ENCODE data around the gene AAMP. TPM values are rescaled to one million over a fixed set of nuclear protein-coding genes. Genes with fewer than 3 reads are reported as not detected.
"Not testable (repeated sequence)": the region's sequence is repeated elsewhere in the genome, so short reads cannot be mapped to it uniquely, and the experiment has no call there.

Gene AAMP
- total and polyA plus RNA-seq, 7 donors = 52.7 to 120 (median 70.6) TPM

DNA sequence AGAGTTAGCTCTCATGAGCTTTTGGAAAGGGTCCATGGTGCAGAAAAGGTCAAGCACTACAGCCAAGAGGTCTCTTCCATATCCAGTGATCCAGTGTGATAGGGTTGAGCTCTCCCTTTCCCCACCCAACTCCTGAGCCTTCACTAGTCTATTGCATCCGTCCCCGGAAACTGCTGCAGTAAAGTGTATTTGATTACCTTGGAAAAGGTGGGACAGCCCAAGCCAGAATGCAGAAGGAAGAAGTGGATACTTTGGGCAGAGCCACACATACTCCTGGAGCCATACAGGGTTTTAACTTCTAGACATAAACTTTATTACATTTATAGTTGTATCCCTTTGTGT, 3.9 kb upstream of the AAMP start:
- Histone ChIP-seq H3K27ac (peak overlapping the region; percentile 46), H3K4me3 (no peak overlapping the region), H3K4me1 (peaks cover 27% of the 10 kb centered on the region), H3K36me3 (ENCODE audit: insufficient read depth in 1 of 2, low read depth in 1 of 2) (peaks cover 6 to 59% of the 10 kb centered on the region in 2 donors), H3K27me3 (ENCODE audit: insufficient read depth in 3 of 3, low read length in 2 of 3) (no peaks in the 10 kb centered on the region), H3K9me3 (no peaks in the 10 kb centered on the region)
- ATAC-seq (no peak), DNase-seq (no peak)
- TF ChIP-seq, protein P1, sequence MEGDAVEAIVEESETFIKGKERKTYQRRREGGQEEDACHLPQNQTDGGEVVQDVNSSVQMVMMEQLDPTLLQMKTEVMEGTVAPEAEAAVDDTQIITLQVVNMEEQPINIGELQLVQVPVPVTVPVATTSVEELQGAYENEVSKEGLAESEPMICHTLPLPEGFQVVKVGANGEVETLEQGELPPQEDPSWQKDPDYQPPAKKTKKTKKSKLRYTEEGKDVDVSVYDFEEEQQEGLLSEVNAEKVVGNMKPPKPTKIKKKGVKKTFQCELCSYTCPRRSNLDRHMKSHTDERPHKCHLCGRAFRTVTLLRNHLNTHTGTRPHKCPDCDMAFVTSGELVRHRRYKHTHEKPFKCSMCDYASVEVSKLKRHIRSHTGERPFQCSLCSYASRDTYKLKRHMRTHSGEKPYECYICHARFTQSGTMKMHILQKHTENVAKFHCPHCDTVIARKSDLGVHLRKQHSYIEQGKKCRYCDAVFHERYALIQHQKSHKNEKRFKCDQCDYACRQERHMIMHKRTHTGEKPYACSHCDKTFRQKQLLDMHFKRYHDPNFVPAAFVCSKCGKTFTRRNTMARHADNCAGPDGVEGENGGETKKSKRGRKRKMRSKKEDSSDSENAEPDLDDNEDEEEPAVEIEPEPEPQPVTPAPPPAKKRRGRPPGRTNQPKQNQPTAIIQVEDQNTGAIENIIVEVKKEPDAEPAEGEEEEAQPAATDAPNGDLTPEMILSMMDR (IDR thresholded peaks at IDR 0.05) = no peak
- 35 to 78% (median 66%) methylated on average over 2 of the region's 2 CpGs for whole genome bisulfite sequencing, 3 donors
- intact Hi-C loops (cut with DNase I) = loop anchor here (1.0 to 5.0 kb wide), 2 partner anchors 11 to 87 kb away; no protein-coding TSS in a partner anchor

DNA sequence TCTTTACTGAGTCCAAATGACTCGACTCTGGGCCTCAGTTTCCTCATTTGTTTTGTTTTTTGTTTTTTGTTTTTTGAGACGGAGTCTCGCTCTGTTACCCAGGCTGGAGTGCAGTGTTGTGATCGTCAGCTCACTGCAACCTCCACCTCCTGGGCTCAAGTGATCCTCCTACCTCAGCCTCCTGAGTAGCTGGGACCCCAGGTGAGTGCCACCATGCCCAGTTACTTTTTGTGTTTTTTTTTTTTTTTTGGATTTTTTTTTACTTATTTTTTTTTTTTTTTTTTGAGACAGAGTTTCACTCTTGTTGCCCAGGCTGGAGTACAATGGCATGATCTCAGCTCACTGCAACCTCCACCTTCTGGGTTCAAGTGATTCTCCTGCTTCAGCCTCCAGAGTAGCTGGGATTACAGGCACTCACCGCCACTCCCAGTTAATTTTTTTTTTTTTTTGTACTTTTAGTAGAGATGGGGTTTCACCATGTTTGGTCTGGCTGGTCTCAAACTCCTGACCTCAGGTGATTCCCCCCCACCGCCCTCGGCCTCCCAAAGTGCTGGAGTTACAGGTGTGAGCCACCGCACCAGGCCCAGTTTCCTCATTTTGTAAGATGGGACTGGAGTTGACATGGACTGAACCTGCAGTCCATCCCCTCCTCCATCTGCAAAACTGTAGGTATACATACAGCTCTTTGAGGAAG, 3.4 kb upstream of the AAMP start:
- H3K9me3 ChIP-seq; H3K27me3 ChIP-seq (ENCODE audit: insufficient read depth in 3 of 3, low read length in 2 of 3); DNase-seq; ATAC-seq: not testable (repeated sequence)
- peak overlapping the region; percentile 54 for H3K27ac ChIP-seq
- intact Hi-C loops (cut with DNase I) = loop anchor here (1.0 to 5.0 kb wide), 2 partner anchors 12 to 86 kb away; no protein-coding TSS in a partner anchor
- 79 to 84% (median 84%) methylated on average over 8 of the region's 8 CpGs for WGBS, 3 donors
- H3K36me3 ChIP-seq (ENCODE audit: insufficient read depth in 1 of 2, low read depth in 1 of 2) = peaks cover 6 to 55% of the 10 kb centered on the region in 2 donors
- peaks cover 33% of the 10 kb centered on the region for H3K4me1 ChIP-seq
- peak overlapping the region; percentile 88 for H3K4me3 ChIP-seq

DNA sequence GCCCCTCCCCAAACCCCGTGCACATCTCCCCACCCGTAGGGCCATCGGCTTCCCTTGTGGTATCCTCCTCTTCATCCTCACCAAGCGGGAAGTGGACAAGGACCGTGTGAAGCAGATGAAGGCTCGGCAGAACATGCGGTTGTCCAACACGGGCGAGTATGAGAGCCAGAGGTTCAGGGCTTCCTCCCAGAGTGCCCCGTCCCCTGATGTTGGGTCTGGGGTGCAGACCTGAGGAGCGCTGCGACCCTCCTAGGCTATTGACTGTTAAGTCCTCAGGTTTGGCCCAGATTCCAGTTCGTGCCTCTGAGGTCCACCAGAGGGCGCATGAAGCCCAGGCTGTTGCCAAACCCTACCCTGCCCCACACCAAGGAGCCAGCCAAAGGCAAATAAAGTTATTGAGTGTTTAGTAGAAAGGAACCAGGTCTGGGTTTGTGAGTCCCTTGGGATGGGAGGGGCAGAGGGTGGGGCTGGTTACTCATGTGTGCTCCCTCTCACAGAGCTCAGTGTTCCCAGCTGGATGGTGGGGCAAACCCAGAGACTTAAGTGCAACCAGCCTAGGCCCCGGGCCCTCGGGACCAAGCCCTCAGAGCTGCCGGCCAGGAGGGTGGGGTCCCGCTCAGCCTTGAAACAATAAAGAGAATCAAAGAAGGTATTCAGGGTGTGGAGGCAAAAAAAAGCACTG, 2.7 kb upstream of the AAMP start:
- intact Hi-C loops (cut with DNase I) = loop anchor here (1.0 to 5.0 kb wide), 2 partner anchors 13 to 85 kb away; no protein-coding TSS in a partner anchor
- WGBS, 3 donors = 8 to 18% (median 12%) methylated on average over 18 of the region's 18 CpGs
- DNase-seq (peak; percentile 86 to 94), ATAC-seq (peak; percentile 38 to 64 (median 46))
- TF ChIP-seq, protein P1 (IDR thresholded peaks at IDR 0.05) = peak; percentile 85
- peaks cover 40% of the 10 kb centered on the region for H3K4me1 ChIP-seq
- peaks cover 4 to 55% of the 10 kb centered on the region in 2 donors for H3K36me3 ChIP-seq (ENCODE audit: insufficient read depth in 1 of 2, low read depth in 1 of 2)
- H3K27ac ChIP-seq = peak overlapping the region; percentile 54
- H3K4me3 ChIP-seq = peak overlapping the region; percentile 88
- H3K27me3 ChIP-seq (ENCODE audit: insufficient read depth in 3 of 3, low read length in 2 of 3) = no peaks in the 10 kb centered on the region
- H3K9me3 ChIP-seq = no peaks in the 10 kb centered on the region

DNA sequence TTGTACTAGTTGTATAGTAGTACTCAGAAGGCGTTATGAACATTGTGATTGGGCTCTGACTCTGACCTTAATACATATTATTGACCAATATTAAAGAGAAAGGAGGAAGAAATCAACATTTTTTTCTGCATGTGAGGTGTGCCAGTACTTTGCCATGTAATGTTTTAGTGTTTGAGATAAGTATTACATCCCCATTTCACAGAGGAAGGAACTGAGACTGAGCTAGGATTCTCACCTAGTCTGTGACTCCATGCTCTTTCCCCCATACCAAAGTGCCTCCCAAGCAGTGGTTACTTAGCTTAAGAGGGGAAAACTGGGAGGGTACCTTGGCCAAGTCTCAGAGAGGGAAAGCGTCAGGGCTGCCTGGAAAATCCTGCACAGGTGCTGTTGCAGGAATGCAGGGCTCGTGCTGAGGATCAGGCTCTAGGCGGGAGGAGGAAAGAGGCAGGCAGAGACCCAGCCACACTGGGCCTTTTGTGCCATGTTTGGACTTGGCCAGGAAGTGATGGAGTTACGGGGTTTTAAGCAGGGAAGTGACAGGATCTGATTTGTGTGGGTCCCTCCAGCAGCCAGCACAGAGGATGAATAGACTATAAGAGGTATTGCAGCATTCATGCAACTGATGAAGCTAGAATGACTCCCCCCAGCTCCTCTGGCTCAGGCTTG, 2.1 kb upstream of the AAMP start:
- Histone ChIP-seq H3K4me1 (peaks cover 40% of the 10 kb centered on the region), H3K9me3 (no peaks in the 10 kb centered on the region), H3K36me3 (ENCODE audit: insufficient read depth in 1 of 2, low read depth in 1 of 2) (peaks cover 2 to 55% of the 10 kb centered on the region in 2 donors), H3K27me3 (ENCODE audit: insufficient read depth in 3 of 3, low read length in 2 of 3) (no peaks in the 10 kb centered on the region), H3K27ac (peak overlapping the region; percentile 54), H3K4me3 (peak overlapping the region; percentile 88)
- no peak for ATAC-seq
- TF ChIP-seq, protein P1 (IDR thresholded peaks at IDR 0.05) = no peak
- intact Hi-C loops (cut with DNase I) = loop anchor here (2.0 to 5.0 kb wide), 2 partner anchors 85 to 125 kb away; no protein-coding TSS in a partner anchor
- peak in 1 of 2 donors; percentile 57 for DNase-seq
- 22 to 39% (median 28%) methylated on average over 5 of the region's 5 CpGs for WGBS, 3 donors

DNA sequence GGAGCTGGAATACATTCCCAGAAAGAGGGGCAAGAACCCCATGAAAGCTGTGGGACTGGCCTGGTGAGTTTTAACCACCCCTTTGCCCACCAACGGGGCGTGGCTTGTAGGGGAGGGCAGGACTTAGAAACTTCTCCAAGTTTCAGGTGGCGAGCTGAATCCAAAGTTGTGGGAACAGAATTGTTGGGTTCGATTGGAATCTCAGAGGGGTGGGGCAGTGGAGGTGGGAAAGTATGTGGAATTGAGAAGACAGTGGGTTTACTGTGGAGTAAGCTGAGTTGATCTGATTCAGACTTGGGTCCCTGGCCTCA, 1.5 kb upstream of the AAMP start:
- no peak for ATAC-seq
- peaks cover 40% of the 10 kb centered on the region for H3K4me1 ChIP-seq
- intact Hi-C loops (cut with DNase I) = loop anchor here (2.0 to 5.0 kb wide), 2 partner anchors 84 to 125 kb away; no protein-coding TSS in a partner anchor

More for the DNA sequence above, 1.5 kb upstream of the AAMP start:
- H3K27me3 ChIP-seq (ENCODE audit: insufficient read depth in 3 of 3, low read length in 2 of 3) = no peaks in the 10 kb centered on the region
- no peak for DNase-seq
- TF ChIP-seq, protein P1 (IDR thresholded peaks at IDR 0.05) = no peak
- H3K36me3 ChIP-seq (ENCODE audit: insufficient read depth in 1 of 2, low read depth in 1 of 2) = peaks cover 2 to 55% of the 10 kb centered on the region in 2 donors
- no peaks in the 10 kb centered on the region for H3K9me3 ChIP-seq
- 29 to 48% (median 35%) methylated on average over 4 of the region's 4 CpGs for WGBS, 3 donors
- peak overlapping the region; percentile 88 for H3K4me3 ChIP-seq
- H3K27ac ChIP-seq = peak overlapping the region; percentile 54

Data from psoas muscle (tissue), 8 donors.